Omental fat pad (tissue), 4 donors: Measurements from ENCODE around the gene DOK5. TPM values are rescaled to one million over a fixed set of nuclear protein-coding genes. Genes with fewer than 3 reads are reported as not detected.

Experiments
- ATAC-seq: fragments of 150-250 bp; one replicate; pipeline ENCODE4 v1.9.1; 2016; ENCODE audit warnings: mild to moderate bottlenecking, moderate library complexity; ENCODE audit not compliant: low FRiP score
- DNase-seq: peaks from one replicate; pipeline ENCODE4 v3.0.0-alpha.2; 2019; ENCODE audit warnings: low spot score
- total RNA-seq, 4 donors: library from RNA; depleted of rRNA; stranded (reverse); fragments of >200 nt; gene quantifications; one replicate each; pipeline ENCODE4 v1.1.0, GENCODE V29; 2016
- TF ChIP-seq, protein P1 (sequence below), 3 donors: fragments of 450-650 bp; IDR thresholded peaks; one replicate each; pipeline ENCODE4 v1.5.1; 2016 to 2017; ENCODE audit warnings: antibody characterized with exemption in 3 of 3, mild to moderate bottlenecking in 3 of 3, moderate library complexity in 2 of 3

DOK5 gene
- total RNA-seq, 4 donors from 2014 or later: 1.9 to 10.2 (median 2.1) TPM

DNA sequence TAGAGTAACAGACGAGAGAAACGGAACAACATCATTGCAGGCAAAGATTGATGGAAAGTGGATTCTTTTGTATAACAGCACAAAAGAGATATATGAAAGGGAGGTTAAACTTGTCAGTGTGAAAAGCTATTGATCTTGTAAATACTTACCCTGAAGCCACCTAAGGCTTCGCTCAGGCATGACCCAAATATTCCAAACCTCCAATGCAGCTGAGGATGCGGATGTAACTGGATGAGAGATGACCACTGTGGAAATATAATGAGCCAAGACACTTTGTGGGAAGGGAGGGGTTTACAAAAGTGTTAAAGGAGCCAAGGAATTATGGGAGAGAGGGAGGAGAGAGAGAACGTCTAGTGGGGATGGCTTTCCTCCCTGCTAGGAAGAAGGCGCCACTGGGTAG is 112.0 kb downstream of the DOK5 start:
- DNase-seq: no peak
- no peak for ATAC-seq
- TF ChIP-seq, protein P1, sequence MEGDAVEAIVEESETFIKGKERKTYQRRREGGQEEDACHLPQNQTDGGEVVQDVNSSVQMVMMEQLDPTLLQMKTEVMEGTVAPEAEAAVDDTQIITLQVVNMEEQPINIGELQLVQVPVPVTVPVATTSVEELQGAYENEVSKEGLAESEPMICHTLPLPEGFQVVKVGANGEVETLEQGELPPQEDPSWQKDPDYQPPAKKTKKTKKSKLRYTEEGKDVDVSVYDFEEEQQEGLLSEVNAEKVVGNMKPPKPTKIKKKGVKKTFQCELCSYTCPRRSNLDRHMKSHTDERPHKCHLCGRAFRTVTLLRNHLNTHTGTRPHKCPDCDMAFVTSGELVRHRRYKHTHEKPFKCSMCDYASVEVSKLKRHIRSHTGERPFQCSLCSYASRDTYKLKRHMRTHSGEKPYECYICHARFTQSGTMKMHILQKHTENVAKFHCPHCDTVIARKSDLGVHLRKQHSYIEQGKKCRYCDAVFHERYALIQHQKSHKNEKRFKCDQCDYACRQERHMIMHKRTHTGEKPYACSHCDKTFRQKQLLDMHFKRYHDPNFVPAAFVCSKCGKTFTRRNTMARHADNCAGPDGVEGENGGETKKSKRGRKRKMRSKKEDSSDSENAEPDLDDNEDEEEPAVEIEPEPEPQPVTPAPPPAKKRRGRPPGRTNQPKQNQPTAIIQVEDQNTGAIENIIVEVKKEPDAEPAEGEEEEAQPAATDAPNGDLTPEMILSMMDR (IDR thresholded peaks at IDR 0.05): no peak

GRCh38 chr20:54589402-54590030 is 114.1 kb downstream of the DOK5 start:
- ATAC-seq (no peak), DNase-seq (no peak)
- TF ChIP-seq, protein P1 (IDR thresholded peaks at IDR 0.05): no peak

DNA sequence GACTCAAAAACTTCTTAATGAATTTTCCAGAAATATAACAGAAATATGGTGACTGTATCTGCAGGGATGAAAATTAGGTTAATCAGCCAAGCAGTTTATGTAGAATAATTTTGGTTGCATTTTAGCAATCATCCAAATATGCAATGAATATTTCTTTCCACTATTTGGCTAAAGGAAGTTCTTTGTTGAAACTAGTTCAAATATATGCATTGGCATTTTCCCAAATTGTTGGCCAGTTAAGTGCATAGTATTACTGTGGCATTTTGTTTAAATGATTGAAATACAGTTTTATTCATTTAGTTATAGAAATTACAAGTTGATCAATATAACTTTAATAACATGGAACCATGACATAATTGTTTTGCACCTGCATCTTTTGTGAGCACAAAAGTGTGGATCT is 115.5 kb downstream of the DOK5 start:
- DNase-seq (no peak), ATAC-seq (no peak)
- TF ChIP-seq, protein P1 (IDR thresholded peaks at IDR 0.05): no peak

GRCh38 chr20:54596651-54597050 is 121.3 kb downstream of the DOK5 start:
- ATAC-seq: no peak
- DNase-seq: no peak
- TF ChIP-seq, protein P1 (IDR thresholded peaks at IDR 0.05): no peak

- DNase-seq (no peak), ATAC-seq (no peak)
- TF ChIP-seq, protein P1 (IDR thresholded peaks at IDR 0.05): no peak
Observed at GRCh38 chr20:54598352-54598751, 123.0 kb downstream of the DOK5 start.

DNA sequence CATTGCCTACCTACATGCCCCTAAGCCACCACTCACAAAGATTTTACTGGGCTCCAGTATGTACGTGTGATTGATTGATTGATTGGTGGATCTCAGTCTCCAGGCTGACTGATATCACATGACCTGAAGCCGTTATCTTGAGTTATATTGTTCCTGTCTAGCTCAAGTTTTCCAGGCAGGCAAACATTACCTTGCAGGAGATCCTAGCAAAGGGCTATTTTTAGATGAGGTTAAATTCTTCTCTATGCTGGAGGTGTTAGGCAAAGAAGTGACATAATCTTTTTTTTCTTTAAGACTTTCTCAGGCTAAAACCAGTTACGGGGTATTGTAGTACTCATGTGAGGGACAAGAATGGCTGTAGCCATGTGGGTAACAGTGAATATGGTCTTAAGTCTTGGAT is 125.2 kb downstream of the DOK5 start:
- ATAC-seq: no peak
- TF ChIP-seq, protein P1 (IDR thresholded peaks at IDR 0.05): no peak
- DNase-seq: no peak

DNA sequence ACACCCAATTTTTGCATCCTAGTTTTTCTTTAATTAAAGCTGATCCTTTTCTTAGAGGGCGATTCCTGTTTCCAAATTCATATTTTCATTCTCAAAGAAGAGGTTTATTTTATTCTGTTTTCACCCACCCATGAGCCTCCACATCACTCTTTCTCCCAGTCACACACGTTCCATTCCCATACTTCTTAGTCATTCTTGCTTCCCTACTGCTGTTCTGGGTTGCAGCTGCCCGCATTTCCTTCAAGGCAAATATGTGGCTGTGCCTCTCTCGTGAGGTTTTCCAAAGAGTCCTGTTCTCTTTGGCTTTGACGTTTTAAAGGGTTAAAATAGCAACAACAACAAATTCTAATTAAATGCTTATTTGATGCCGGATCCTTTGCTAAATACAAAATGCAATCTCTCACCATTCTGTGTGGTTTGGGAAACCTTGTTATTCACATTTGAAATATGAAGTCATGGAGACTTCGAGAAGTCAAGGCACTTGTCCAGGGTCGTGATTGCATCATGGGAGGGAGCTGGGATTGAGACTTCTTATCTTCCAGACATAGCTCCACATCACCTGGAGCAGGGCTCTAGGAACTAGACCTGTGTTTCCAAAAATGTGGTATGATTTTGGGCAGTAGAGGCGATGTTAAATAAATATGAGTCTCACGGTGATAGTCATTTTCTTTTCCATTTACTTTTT is 126.6 kb downstream of the DOK5 start:
- DNase-seq (no peak), ATAC-seq (no peak)
- TF ChIP-seq, protein P1 (IDR thresholded peaks at IDR 0.05): no peak
